ENCODE results near the gene LGSN.

The LGSN gene

DNA sequence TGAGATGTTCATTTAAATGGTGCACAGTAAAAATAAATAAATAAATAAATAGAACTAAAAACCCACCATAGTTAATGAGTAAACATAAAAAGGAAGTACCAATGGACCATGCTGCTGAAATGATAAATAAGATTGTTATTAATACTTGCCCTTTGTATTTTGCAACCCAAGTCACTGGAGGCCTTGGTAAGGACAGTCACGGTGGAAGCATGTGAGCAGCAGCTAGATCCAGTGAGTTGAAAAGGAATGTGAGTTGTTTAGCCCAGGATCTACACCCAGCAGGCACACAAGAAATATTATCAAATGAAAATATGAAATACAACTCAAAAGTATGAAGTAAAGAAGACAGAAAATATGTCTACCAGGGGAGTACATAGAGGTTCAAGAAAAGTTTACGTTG lies 6.7 kb downstream of the LGSN start:
- H3K4me3 Mint-ChIP-seq = no peak overlapping the region
- no peaks in the 10 kb centered on the region for H3K4me1 Mint-ChIP-seq
- H3K27me3 Mint-ChIP-seq (ENCODE audit: low read depth, poor library complexity) = peaks cover 3% of the 10 kb centered on the region
- TF ChIP-seq, protein P1, sequence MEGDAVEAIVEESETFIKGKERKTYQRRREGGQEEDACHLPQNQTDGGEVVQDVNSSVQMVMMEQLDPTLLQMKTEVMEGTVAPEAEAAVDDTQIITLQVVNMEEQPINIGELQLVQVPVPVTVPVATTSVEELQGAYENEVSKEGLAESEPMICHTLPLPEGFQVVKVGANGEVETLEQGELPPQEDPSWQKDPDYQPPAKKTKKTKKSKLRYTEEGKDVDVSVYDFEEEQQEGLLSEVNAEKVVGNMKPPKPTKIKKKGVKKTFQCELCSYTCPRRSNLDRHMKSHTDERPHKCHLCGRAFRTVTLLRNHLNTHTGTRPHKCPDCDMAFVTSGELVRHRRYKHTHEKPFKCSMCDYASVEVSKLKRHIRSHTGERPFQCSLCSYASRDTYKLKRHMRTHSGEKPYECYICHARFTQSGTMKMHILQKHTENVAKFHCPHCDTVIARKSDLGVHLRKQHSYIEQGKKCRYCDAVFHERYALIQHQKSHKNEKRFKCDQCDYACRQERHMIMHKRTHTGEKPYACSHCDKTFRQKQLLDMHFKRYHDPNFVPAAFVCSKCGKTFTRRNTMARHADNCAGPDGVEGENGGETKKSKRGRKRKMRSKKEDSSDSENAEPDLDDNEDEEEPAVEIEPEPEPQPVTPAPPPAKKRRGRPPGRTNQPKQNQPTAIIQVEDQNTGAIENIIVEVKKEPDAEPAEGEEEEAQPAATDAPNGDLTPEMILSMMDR (IDR thresholded peaks at IDR 0.05) = no peak
- no peaks in the 10 kb centered on the region for H3K36me3 Mint-ChIP-seq (ENCODE audit: low read depth)
- H3K27ac Mint-ChIP-seq = no peak overlapping the region
- H3K9me3 Mint-ChIP-seq = no peaks in the 10 kb centered on the region
- no peak for DNase-seq

DNA sequence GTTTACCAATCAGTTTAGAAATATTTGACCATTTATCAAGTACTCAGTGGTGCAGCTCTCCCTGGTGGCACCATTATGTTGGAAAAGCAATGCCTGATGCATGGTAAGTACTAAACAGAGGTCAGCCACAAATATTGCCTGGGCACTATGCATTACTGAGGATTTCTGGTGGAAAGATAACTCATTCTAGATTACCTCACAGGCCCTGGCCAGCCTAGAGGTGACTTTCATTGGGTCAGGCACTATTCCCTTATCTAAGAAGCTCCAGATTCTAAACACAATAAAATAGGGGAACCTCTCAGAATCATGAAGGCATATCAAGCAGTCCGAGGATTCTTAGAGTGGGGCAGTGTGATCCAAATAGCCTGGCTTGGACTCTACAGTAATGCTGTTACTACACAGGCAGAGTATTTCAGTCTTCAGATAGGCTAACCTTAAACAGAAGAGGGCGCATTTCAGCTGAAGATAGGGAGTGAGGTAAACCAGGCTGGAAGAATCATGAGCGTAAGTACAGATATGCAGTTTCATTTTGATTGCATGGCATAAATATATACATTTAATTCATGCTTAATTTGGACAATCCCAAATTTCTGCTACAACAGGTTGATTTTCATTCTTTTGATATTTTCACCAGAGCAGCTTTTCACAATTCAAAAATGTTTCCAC lies 12.1 kb downstream of the LGSN start:
- H3K9me3 Mint-ChIP-seq = no peaks in the 10 kb centered on the region
- no peak for DNase-seq

DNA sequence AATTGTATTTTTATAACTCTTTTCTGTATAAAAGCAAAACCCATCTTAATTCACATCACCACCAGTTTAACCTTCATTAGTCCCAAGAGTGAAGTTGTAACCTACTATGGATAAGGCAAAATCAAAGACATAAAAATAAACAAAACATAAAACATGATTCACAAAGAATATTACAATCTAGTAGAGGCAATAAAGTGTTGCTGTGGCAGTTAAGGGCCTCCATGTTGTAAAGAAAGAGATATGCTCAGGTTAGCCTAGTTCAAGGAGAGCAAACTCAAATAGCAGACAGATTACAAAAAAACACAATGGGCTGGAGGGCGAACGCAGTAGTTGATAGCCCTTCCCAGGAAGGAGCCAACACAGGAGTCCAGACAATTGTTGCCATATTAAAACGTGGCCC lies 13.4 kb downstream of the LGSN start:
- DNase-seq = no peak
- Mint-ChIP-seq H3K27me3 (ENCODE audit: low read depth, poor library complexity) (peaks cover 3% of the 10 kb centered on the region), H3K4me3 (no peak overlapping the region), H3K4me1 (no peaks in the 10 kb centered on the region), H3K9me3 (no peaks in the 10 kb centered on the region), H3K36me3 (ENCODE audit: low read depth) (no peaks in the 10 kb centered on the region), H3K27ac (no peak overlapping the region)
- TF ChIP-seq, protein P1 (IDR thresholded peaks at IDR 0.05) = no peak

More for the DNA sequence above, 12.1 kb downstream of the LGSN start:
- TF ChIP-seq, protein P1 (IDR thresholded peaks at IDR 0.05) = no peak
- Mint-ChIP-seq H3K27me3 (ENCODE audit: low read depth, poor library complexity) (peaks cover 3% of the 10 kb centered on the region), H3K4me3 (no peak overlapping the region), H3K36me3 (ENCODE audit: low read depth) (no peaks in the 10 kb centered on the region), H3K4me1 (no peaks in the 10 kb centered on the region), H3K27ac (no peak overlapping the region)

DNA sequence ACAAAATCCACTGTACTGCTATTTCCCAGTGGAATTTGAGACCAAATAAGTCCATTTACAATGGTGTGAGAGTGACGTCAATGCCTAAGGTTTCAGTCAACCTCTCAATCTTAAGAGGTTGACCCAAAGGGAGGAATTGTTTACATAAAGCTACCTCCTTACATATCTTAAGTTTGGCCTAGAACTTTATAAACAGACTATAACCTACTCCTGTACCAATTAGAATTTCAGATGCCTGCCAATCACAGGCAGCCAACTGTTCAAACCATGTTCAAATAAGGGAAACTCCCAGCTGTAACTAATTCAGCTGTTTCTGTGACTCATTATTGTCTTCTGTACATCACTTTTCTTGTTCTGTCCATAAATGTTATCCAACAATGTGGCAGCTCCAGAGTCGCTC lies 14.5 kb downstream of the LGSN start:
- no peak overlapping the region for H3K4me3 Mint-ChIP-seq
- TF ChIP-seq, protein P1 (IDR thresholded peaks at IDR 0.05) = no peak
- peaks cover 3% of the 10 kb centered on the region for H3K27me3 Mint-ChIP-seq (ENCODE audit: low read depth, poor library complexity)
- H3K27ac Mint-ChIP-seq = no peak overlapping the region
- H3K9me3 Mint-ChIP-seq = no peaks in the 10 kb centered on the region
- H3K4me1 Mint-ChIP-seq = no peaks in the 10 kb centered on the region
- no peak for DNase-seq
- no peaks in the 10 kb centered on the region for H3K36me3 Mint-ChIP-seq (ENCODE audit: low read depth)

DNA sequence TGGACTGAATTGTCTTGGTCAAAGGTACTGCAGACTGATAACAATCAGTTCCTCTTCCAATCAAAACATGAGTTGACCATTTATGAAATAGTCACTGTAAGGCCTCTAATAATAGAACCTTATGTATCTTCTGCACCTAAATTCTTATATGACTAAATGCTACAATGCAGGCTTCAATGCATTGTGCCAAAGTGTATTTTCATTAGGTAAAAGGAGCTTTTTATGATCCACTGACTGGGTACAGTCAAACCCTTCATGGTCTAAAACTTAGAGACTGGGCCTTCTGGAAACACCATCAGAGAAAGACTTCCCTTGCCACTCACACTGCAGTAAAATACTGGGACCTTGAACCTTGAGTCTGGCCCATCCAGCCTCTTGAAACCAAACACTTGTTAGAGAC lies 16.3 kb downstream of the LGSN start:
- H3K27ac Mint-ChIP-seq = no peak overlapping the region
- no peaks in the 10 kb centered on the region for H3K27me3 Mint-ChIP-seq (ENCODE audit: low read depth, poor library complexity)
- H3K9me3 Mint-ChIP-seq = no peaks in the 10 kb centered on the region
- no peaks in the 10 kb centered on the region for H3K4me1 Mint-ChIP-seq
- DNase-seq = no peak
- H3K36me3 Mint-ChIP-seq (ENCODE audit: low read depth) = no peaks in the 10 kb centered on the region
- TF ChIP-seq, protein P1 (IDR thresholded peaks at IDR 0.05) = no peak
- no peak overlapping the region for H3K4me3 Mint-ChIP-seq

DNA sequence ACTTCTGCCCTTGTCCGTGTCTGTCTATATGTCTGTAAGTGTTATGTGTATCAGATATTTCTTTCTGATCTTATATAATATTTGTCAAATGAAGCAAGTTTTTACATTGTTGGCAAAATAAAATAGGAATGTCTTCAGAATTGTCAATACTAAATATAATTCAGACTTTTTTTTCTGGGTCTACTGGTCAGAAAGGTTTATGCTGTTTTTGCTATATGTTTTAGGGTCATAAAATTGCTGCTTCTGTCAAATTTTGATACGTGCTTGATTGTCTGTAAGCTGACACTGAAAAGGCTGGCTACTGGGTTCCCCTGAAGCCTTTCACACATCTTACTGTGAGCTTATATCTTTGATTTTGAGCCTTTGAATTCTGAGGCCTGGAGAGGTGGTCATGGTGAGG lies 20.1 kb downstream of the LGSN start:
- no peaks in the 10 kb centered on the region for H3K9me3 Mint-ChIP-seq
- H3K27ac Mint-ChIP-seq = no peak overlapping the region
- DNase-seq = no peak
- no peak overlapping the region for H3K4me3 Mint-ChIP-seq
- H3K4me1 Mint-ChIP-seq = no peaks in the 10 kb centered on the region
- TF ChIP-seq, protein P1 (IDR thresholded peaks at IDR 0.05) = no peak
- H3K36me3 Mint-ChIP-seq (ENCODE audit: low read depth) = no peaks in the 10 kb centered on the region
- no peaks in the 10 kb centered on the region for H3K27me3 Mint-ChIP-seq (ENCODE audit: low read depth, poor library complexity)

Data from nephron progenitor cell (in vitro differentiated cells).